ENCODE results near the gene BSPRY.
A peak's percentile ranks its signal among the peaks of the same experiment; 100 is the strongest.
"Not testable (repeated sequence)": the region's sequence is repeated elsewhere in the genome, so short reads cannot be mapped to it uniquely, and the experiment has no call there.

The BSPRY gene

DNA sequence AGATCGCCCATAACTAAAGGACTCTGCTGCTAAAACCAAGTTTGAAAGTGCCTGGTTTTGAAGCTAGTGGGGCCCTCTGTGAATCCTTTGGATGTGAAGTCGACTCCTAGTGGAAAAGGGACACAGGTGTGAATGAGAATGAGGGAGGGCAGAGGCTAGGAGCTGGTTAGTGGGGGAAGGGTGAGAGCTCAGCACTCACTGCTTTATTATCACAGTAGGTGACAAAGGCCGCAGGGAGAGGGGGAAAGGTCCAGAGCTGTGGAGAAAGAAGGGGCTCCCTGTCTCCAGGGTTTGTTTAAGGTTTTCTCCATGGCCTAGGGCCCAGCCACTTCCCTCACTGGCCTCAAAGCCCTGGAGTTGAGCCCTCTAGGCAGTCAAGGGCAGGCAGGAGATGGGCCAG is 23.9 kb downstream of the BSPRY start:
- no peak for DNase-seq

DNA sequence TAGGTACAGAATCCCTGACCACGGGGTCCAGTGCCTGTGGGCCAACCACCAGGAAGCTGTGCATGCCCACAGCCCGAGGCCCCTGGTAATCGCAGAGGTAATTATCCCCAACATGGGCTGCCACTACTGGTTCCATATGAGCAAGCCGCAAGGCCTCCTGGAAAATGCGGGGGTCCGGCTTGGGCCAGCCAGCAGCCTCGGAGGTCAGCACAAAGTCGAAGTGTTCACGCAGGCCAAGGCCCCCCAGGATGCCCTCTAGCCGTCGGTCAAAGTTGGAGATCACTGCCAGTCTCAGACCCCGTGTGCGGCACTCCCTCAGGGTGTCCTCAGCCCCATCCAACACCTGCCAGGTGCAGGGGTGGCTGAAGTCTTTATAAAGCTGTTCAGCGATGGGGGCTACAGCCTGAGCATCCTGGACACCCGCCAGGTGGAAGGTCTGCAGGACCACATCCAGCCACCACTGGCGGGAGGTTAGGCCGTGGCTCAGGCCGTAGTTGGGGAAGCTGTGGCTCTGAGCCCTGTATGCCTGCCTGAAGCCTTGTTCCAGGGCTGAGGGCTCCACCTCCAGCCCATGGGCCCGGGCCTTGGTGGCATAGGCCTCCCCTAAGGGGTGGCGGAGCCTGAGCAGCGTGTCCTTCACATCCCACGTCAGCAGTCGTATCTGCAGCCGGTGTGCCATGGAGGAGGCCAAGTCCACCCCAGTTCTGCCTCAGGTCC is 24.5 kb downstream of the BSPRY start:
- DNase-seq = no peak

DNA sequence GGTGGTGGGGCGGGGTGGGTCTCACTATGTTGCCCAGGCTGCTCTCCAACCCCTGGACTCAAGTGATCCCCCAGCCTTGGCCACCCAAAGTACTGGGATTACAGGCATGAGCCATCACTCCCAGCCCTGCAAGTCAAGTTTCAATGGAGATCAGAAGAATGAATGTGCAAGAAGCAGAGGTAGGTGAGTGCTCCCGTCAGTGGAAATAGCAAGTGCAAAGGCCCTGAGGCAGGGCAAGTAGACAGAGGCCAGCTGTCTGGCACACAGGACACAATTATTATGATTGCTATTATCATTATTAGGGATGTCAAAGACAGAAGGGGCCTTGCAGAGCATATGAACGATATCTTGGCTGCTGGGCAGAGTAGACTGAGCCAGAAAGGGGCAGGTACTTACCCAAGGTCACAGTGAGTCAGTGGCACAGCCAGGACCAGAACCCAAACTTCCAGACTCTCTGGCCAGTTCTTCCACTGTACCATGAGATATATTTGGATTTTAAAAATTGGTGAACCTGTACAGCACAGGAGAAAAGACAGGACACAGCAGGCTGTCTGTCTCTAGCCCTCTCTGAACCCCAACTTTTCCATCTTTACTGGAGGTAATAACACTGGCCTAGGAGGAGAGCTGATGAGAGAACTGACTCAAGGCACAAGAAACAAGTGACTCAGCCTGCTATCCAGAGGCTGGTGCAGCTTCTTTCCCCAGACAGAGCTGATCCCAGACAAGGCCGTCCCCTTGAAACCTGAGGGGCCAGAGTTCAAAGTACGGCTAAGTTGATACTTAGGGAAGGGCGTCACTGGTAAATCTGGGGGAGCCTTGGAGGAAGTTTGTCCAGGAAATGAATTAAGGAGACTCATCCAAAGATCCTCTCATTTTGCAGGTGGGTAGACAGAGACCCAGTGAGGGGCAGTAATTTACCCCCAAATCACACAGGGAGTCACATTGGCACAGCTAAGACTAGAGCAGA is 26.0 kb downstream of the BSPRY start:
- peak; percentile 15 for DNase-seq

DNA sequence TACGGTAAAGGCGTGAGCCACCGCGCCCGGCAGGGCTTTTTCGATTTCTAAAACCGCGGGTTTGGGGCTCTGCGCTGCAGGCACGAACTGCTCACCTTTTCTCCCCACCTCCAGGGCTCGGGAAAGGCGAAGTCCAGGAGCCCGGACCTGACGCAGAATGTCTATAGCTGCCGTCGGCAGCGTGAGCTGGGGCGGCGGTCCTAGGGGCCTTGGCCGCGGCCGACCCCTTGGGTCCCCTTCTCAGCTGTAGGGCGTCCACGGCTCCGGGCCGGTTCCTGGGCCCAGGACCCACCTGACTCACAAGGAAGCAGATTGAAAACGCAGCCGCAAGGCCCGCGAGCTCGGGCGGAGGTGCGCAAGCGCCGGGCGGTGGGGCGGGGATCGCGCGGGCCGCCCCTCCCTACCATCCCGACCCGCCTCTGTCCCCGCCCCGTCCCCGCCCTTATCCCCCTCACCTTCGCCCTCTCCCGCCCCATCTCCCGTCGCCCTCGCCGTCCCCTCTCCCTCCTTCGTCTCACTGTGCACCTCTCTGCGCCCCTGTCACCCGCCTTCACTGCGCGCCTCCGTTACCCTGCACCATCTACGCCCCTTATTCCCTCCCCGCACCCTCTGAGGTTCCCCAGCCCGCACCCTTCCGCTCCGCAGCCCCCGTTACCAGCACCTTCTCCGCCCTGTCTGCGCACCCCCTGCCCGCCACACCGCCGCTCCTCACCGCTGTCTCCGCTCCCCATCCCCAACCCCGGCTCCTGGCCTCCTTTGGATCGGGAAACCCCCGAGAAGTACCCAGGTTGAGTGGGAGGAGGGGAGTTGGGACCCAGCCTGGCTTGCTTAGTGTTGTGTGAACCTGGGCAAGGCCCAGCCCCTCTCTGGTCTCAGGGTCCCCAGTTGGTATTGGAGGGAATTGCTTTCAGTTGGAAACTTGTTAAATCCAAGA is 27.6 kb downstream of the BSPRY start, which contains the start of gene HDHD3:
HDHD3 (minus strand) TSS at position 353 of the 934 bp plus-strand sequence. CDS start 2,632 bp downstream, outside the sequence.
- peak; percentile 89 for DNase-seq

DNA sequence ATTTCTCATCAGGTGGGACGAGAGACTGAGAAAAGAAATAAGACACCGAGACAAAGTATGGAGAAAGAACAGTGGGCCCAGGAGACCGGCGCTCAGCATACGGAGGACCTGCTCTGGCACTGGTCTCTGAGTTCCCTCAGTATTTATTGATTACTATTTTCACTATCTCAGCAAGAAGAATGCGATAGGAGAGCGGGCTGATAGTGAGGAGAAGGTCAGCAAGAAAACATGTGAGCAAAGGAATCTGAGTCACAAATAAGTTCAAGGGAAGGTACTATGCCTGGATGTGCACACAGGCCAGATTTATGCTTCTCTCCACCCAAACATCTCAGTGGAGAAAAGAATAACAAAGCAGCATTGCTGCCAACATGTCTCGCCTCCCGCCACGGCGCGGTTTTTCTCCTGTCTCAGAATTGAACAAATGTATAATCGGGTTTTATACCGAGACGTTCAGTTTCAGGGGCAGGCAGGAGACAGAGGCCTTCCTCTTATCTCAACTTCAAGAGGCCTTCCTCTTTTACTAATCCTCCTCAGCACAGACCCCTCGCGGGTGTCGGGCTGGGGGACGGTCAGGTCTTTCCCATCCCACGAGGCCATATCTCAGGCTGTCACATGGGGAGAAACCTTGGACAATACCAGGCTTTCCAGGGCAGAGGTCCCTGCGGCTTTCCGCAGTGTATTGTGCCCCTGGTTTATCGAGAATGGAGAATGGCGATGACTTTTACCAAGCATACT is 29.9 kb downstream of the BSPRY start:
- DNase-seq = not testable (repeated sequence)

DNA sequence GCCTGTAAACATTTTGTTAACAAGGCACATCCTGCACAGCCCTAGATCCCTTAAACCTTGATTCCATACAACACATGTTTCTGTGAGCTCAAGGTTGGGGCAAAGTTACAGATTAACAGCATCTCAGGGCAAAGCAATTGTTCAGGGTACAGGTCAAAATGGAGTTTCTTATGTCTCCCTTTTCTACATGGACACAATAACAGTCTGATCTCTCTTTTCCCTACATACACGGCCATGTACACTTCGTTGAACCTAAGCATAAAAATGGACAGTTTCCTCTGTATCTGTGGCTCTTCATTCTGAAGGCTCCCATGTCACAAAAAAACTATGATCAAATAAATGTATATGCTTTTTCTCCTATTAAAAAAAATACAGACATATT is 30.5 kb downstream of the BSPRY start:
- DNase-seq = not testable (repeated sequence)

DNA sequence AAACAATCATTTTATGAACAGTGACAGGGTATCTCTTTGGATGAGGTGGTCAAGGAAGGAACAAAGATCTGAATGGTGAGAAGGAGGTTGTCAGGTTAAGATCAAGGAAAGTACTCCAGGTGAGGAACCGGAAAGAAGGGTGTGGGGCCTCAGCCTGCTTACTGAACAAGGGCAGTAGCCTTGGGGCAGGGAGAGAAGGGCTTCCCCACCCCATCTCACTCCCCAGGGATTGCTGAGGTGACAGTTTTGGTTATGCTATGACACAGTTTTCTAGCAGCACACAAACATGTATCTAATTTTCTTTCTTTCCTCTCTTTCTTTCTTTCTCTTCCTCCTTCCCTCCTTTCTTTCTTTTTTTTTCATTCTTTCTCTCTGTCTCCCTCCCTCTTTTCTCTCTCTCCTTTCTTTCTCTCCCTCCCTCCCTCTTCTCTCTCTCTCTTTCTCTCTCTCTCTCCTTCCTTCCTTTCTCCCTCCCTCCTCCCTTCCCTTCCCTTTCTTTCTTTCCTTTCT is 31.6 kb downstream of the BSPRY start:
- peak; percentile 11 for DNase-seq

DNA sequence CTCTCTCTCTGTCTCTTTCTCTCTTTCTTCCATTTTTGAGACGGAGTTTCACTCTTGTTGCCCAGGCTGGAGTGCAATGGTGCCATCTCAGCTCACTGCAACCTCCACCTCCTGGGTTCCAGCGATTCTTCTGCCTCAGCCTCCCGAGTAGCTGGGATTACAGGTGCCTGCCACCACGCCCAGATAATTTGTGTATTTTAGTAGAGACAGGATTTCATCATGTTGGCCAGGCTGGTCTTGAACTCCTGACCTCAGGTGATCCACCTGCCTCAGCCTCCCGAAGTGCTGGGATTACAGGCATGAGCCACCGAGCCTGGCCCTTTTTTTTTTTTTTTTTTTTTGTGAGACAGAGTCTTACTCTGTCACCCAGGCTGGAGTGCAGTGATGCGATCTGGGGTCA is 32.1 kb downstream of the BSPRY start:
- not testable (repeated sequence) for DNase-seq

DNA sequence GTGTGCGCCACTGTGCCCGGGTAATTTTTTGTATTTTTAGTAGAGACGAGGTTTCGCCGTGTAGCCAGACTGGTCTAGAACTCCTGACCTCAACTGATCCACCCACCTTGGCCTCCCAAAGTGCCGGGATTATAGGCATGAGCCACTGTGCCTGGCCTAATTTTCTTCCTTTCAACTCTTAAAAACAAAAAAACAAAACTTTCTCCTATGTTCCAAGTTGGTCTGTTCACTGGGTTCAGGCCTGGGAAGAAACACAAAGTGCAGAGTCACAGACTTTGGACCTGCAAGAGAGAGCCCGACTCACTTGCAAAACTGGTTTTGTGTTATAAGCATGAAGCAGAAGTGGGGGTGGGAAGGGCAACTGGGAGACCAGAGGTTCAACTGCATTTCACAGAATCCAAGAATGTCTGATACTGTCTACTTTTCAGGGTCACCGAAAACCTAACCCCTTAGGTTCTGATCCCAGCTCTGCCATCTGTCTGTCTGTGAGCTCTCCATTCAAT is 32.6 kb downstream of the BSPRY start:
- no peak for DNase-seq

DNA sequence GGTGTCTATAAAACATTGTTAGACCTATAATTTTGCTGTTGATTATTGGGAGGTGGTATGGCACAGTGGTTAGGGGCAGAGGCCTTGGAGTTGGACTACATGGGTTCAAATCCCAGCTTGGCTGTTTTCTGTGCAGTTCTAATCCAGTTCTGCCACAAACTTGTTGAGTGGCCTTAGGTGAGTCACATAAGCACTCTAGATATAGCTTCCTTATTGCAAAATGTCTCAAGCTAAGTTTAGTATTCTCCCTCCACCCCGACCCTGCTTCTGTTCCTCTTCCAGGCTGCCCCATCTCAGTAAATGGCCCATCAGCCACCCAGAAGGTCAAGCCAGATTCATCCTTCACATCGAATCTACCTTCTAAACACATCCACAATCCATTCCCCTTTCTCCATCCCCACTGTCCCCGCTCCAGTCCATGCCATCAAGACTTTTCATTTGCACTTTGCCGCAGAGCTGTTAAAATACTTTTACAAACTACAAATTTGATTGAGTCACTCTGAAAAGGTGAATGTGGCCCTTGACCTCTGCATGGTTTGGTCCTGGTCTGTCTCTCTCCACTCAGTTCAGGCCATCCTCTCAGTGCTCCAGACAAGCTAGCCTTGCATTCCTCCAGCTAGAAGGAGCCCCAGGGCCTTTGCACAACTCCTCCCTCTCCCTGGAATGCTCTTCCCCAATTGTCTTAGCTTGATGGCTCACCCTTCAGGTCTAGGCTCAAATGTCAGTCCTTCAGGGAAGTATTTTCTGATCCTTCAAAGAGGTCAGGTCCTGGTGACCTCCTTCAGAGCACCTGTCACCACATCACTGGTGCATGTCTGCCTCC is 37.4 kb downstream of the BSPRY start:
- no peak for DNase-seq

DNA sequence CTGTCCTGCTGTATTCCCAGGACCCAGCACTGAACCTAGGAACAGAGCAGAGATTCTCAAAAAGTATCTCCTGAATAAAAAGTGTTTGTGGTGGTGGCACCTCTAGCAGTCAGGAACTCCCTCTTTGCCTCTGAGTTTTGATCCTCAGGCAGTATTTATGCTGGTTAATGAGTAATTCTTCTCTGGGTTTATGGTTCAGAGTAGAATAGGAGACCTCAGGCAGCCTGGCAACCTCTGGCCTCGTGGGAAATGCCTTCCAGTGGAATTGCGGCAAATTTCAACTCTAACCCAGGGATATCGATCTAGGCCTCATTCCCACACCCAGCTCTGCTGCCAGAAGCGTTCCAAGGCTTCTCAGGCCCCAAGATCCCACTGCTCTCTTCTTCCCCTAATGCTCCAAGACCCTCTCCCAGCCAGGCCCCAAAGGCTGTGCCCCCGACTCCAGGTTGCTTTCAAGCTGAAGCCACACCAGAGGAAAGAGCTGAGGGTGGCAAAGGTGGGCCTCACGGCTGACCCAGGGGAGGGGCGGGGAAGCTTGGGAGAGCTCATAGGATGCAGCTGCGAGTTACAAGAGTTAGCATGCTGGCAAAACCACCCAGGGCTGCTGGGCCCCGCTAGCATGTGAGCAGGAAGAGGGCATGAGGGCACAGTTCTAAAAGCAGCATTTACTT is 38.4 kb downstream of the BSPRY start:
- no peak for DNase-seq

DNA sequence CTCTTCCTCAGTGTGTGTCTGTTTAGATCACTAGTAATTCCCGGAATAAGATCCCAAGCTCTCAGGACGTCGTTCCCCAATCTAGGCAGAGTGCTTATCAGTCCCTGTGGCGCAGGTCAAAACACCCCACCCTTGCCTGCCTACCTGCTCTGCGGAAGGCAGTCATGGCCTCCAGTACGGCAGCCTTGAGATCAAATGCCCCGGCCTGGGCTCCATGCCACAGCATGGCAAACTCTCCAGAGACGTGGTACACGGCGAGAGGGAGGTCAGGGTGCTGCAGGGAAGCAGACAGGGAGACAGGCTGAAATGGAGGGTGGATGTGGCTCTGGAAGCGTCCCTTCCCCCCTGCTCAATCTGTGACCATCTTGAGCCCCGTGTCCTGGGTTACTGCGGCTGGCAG is 39.5 kb downstream of the BSPRY start:
- no peak for DNase-seq

DNA sequence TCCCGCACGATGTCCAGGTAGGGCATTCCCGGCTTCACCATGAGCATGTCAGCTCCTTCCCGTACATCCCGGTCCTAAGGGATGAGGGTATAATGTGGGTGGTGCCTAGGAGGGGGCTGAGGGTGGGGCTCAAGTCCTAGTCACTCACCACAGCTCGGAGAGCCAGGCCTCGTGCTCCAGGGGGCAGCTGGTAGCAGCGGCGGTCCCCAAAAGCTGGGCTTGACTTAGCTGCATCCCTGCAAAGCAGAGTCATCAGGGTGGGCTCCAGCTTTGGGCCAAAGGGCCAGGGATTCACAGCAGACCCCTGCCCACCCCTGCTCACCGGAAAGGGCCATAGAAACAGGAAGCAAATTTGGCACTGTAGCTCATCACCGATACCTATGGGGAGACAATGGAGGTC is 40.1 kb downstream of the BSPRY start:
- DNase-seq = no peak

DNA sequence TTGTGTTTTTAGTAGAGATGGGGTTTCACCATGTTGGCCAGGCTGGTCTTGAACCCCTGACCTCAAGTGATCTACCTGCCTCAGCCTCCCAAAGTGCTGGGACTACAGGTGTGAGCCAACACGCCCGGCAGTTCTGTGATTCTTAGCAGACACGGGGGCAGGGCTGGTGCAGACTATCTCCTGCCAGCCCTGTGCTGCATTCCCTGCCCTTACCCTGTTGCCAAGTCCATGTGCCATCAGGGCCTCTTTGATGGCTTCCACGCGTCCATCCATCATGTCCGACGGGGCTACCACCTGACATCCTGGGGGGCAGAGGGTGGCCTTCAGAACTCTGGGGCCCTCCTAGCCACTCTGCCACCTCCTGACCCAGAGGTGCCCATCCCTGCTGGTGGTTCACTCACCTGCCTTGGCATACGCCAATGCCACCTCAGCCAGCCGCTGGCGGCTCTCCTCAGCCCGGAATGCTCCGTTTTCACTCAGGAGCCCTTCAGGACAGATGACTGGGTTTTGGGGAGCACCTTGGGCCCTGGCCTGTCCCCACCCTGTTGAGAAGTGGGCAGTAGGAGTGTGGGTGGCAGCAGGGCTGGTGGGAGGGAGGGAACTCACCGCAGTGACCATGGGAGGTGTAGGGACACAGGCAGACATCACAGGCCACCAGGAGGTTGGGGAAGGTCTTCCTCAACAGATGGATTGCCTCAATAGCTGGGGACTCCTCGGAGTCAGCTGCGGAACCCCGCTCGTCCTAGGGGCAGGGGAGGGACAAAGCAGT is 41.0 kb downstream of the BSPRY start:
- DNase-seq = no peak

DNA sequence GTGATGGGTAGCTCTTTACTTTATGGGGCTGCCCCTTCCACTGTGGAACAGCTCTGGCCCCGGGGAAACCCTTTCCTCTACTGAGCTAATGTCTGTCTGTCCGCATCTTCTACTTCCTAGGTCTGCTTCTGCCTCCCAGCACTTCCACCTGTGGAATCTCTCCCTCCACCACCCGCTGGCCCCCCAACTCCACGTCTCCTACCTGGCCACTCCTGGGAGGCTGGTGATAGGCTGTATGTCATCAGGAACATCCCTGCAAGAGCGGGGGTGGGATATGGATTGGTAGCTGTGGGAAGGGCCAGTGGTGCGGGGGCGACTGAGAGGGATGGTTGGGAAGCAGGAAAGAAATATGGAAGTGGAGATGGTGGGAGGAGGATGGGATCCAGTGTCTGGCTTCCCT is 42.6 kb downstream of the BSPRY start:
- DNase-seq = no peak

DNA sequence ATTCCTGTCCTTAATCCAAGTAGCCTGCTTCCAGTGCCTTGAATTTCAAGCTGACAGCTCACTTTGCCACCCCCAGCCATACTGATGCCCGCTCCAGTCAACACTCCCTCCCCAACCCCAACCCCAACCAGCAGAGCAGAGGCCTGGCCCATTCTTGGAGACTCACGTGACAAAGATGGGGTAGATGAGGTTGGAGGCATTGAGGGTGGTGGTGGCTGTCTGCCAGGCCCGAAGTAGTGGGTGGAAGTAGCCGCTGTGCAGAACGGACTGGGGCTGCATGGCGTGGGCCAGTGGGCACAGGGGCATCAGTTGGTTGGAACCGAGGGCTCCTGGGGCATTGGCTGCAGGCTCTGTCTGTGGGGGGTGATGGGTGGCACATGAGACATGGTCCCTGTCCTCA is 43.9 kb downstream of the BSPRY start:
- DNase-seq = no peak

DNA sequence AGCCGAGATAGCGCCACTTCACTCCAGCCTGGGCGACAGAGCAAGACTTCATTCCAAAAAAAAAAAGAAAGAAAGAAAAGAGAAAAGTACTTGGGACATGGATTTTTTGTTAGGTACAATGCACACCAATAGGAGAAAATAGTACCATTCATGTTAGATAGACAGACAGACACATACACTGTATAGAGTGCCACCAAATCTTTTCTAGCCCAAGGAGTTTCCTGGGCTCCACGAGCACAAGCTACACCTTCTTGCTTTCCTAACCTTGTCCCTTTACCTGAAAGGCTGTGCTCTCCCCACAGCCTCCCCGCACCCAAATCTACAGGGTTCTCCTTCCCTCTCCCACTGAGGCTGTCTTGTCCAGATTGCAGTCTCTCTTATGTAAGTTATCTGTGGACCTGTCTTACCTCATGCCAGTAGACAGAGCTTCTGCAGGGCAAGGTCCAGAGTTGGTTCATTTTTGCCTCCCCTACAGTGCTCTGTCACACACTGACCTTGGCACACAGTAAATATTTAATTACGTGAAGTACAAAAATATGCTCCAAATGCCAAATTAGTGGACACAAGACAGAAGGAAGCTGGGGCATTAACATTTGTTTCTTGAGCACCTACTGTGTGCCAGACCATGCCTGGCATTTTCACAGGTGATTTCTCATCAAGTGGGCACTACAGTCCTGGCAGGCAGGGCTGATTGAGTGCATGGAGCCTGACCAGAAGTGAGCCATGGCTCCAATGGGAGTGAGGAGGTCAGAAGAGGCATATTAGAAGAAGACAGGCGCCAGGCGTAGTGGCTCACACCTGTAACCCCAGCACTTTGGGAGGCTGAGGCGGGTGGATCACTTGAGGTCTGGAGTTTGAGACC is 45.9 kb downstream of the BSPRY start:
- no peak for DNase-seq

DNA sequence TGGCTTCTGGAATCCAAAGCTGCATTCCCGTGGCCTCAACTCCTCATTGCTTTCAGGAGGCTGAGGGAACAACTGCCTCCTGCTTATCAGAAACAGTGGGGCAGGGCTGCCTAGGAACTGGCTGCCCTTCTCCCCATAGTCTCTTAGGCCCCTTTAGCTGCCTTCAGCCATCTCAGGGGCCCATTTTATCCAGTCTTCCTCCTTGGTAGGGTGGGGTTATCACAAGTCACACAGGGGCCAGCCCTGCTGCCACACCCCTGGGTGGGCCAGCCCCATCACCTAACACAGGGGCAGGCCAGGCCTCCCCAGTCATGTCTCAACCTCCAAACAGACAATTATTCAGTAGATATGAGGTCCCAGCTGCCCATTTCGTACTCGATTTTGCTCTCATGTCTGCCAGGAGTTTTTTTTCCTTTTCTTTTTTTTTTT is 47.9 kb downstream of the BSPRY start:
- DNase-seq = no peak
